GM13976 (cell line): Measurements from ENCODE around the gene PRDX3.

Experiments
- DNase-seq: peaks from one replicate; pipeline ENCODE4 v3.0.0; 2012; ENCODE audit warnings: low spot score
- in situ Hi-C: fragments of 300-500 bp; cut with MboI; formaldehyde crosslinking; loops from one replicate; pipeline ENCODE4 v1.12.0; 2022; ENCODE audit warnings: low sequenced_read_pairs, mixed read lengths, inconsistent platforms; ENCODE audit not compliant: unreplicated experiment
- TF ChIP-seq, protein P1 (sequence below): IDR thresholded peaks from 2 replicates; pipeline ENCODE4 v1.5.1; 2012; ENCODE audit warnings: borderline replicate concordance, mild to moderate bottlenecking; ENCODE audit not compliant: insufficient read depth; ENCODE audit errors: extremely low read depth, missing control alignments, control extremely low read depth

PRDX3 gene

DNA sequence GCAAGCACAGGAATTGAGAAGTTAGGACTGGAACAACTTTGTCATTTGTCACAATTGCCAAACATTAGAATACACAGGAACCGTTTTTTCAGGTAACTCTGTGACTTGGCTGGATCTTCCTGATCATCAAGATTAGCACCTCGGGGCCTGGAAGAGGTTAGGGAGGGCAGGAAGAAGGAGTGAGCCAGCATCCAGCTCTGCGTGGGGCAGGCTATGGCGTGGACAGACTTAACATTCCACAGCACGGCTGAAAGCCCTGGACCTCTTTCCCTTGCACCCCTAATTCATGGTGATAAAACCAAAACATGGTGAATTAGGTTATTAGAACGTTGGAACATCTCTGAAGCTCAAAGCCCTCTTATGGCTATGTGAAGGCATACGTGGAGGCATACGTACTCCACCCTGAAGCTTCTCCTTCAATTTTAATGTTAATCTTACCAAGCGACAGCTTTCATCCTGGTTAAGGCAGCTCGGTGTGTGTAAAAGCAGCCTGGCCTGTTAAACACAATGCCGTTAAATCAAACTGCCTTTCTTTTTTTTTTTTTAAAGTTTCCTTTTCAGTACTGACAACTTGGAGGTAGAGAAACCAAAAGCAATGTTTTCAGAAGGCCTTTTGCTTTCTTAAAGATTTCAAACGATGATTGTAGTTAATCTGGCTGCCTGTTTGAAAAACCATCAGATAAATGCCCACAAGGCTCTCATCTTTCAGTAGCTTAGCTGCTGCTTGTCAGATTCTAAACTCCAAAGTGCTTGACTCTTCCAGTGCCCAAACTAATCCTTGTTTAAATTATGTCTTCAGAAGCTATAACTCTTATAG is 33.2 kb upstream of the PRDX3 start:
- in situ Hi-C loops = no loop called here
- TF ChIP-seq, protein P1, sequence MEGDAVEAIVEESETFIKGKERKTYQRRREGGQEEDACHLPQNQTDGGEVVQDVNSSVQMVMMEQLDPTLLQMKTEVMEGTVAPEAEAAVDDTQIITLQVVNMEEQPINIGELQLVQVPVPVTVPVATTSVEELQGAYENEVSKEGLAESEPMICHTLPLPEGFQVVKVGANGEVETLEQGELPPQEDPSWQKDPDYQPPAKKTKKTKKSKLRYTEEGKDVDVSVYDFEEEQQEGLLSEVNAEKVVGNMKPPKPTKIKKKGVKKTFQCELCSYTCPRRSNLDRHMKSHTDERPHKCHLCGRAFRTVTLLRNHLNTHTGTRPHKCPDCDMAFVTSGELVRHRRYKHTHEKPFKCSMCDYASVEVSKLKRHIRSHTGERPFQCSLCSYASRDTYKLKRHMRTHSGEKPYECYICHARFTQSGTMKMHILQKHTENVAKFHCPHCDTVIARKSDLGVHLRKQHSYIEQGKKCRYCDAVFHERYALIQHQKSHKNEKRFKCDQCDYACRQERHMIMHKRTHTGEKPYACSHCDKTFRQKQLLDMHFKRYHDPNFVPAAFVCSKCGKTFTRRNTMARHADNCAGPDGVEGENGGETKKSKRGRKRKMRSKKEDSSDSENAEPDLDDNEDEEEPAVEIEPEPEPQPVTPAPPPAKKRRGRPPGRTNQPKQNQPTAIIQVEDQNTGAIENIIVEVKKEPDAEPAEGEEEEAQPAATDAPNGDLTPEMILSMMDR = no peak
- no peak for DNase-seq

DNA sequence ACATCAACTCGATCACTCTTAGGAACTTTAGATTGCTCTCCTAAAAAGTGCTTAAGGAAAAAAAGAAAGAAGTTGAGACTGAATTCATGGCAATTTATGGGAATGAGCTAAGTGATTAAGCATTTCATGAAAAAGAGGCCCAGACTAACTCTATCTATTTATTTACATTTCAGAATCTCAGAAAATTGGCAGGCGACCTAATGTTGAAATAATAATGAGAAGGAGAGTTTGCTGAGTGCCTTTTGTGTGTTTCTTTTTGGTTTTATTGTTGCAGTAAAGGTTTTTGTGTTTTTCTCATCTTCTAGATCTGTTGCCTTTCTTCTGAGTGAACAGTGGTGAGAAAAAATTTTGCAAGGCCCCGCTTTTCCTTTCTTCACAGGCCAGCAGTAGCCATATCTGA is 32.6 kb upstream of the PRDX3 start:
- in situ Hi-C loops = no loop called here
- DNase-seq = no peak
- TF ChIP-seq, protein P1 = no peak

DNA sequence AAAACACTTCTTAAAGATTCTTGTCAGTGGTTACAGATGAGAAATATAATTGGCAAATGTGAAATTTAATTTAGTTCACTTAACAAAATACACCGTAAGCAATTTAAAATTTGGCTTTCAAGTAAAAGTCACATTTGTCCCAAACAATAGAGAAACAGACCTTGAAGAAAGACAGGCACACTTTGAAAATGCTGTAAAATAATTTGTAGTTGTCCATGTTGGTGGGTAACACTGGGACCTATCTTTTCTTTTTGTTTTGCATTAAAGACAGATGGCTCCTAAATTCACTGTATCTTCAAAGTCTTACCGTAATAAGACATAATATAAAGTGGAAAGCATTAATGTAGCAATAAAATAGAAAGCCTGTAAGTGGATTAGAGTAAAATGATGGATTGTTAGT is 32.0 kb upstream of the PRDX3 start:
- TF ChIP-seq, protein P1 = no peak
- in situ Hi-C loops = no loop called here
- no peak for DNase-seq

DNA sequence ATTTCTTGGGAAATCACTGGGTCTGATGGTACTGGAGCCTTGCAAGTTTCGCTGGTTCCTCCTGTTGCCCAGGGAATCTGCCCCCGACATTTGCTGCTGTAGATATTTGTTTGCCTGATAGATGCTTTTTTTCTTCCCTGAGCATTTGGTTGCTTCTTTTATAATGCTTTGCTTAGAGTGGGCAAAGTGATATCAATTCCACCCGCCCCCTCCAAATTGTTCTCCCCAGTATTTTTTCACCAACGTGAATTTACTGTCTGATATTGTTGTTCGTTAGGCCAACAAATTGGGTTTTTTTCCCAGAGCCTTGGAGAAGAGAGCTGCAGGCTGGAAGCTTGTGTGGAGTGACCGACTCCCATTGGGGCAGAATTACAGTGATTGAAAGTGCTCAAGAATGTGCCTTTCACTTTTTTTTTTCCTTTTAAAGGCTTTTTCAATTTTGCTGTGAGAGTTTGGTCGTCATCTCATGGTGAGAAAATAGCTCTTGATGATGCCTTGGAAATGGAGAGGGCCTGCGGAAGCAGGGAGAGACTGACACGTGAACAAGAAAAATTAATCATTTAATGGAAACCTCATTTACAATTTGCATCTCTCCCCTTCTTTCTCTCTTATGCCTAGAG is 31.2 kb upstream of the PRDX3 start:
- DNase-seq = no peak
- in situ Hi-C loops = no loop called here
- TF ChIP-seq, protein P1 = no peak

DNA sequence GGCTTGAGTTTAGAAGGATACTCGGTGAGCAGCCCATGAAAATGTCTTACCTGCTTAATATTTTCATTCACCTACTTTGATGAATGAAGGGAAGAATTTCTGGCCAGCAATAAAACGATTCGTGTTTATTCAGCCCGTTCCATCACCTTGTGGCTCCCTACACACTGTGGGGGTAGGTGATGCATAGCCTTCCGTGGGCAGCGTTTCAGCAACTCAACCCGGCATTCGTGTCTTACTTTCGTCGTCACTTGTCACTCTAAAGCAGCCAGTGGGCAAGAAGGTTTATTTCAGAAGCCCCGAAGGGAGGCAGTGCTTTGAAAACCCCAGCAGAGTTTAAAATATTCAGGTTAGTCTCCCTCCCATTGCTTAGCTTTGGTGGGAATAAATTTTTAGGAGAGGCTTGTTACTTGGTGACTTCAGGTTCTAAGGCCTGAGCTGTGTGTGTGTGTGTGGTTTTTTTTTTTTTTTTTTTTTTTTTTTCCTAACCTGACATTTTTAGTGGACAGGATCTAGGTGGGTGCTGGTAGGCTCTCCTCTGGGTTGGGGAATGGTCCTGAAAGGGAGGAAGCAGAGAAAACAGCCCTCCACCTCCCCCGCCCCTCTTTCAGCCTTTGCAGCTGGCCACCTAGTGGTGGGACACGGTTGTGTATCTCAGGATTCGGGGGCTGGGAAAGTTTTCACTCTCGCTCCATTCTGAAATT is 30.6 kb upstream of the PRDX3 start:
- no peak for DNase-seq
- TF ChIP-seq, protein P1 = peak; percentile 72
- in situ Hi-C loops = no loop called here

DNA sequence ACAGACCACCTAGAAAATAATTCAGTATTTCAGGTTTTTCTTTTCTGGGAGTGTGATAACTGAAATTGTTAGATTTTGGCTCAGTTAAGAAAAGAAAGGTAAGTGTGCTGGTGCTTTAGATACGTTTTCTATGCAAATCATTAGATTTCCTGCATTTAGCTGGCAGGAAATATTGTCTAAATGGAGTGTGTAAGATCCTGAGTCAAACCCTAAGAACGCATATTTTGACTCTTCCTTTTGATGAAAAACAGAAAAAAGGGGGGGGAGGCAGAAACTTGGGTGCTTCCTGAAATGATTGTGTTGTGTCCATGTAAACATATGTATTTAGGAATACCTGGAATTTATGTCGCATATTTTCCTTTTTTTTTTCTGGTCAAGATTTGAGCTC is 29.9 kb upstream of the PRDX3 start:
- in situ Hi-C loops = no loop called here

More for the DNA sequence above, 29.9 kb upstream of the PRDX3 start:
- TF ChIP-seq, protein P1 = no peak
- DNase-seq = no peak
